Fibroblast of lung (primary cell): Measurements from ENCODE around the gene NSMCE4A.

ENCODE experiments used
- EZH2 ChIP-seq: IDR thresholded peaks from 2 replicates; pipeline ENCODE4 v1.5.1; 2012; ENCODE audit warnings: low read length, control low read depth, mild to moderate bottlenecking; ENCODE audit errors: missing control alignments
- TF ChIP-seq, protein P1 (sequence below), 2 donors: IDR thresholded peaks in 1 of 2; conservative IDR thresholded peaks in 1 of 2; 1 replicate in 1 of 2; 2 replicates in 1 of 2; pipeline ENCODE4 v1.5.1; 2011 to 2012; ENCODE audit warnings: low read length in 2 of 2, control low read depth in 1 of 2, inconsistent platforms in 1 of 2, low read depth in 1 of 2, mild to moderate bottlenecking in 1 of 2

- TF ChIP-seq, protein P1, sequence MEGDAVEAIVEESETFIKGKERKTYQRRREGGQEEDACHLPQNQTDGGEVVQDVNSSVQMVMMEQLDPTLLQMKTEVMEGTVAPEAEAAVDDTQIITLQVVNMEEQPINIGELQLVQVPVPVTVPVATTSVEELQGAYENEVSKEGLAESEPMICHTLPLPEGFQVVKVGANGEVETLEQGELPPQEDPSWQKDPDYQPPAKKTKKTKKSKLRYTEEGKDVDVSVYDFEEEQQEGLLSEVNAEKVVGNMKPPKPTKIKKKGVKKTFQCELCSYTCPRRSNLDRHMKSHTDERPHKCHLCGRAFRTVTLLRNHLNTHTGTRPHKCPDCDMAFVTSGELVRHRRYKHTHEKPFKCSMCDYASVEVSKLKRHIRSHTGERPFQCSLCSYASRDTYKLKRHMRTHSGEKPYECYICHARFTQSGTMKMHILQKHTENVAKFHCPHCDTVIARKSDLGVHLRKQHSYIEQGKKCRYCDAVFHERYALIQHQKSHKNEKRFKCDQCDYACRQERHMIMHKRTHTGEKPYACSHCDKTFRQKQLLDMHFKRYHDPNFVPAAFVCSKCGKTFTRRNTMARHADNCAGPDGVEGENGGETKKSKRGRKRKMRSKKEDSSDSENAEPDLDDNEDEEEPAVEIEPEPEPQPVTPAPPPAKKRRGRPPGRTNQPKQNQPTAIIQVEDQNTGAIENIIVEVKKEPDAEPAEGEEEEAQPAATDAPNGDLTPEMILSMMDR (conservative IDR thresholded peaks at IDR 0.05 in 1 of 2, IDR thresholded peaks at IDR 0.05 in 1 of 2; ENCODE audit: low read depth in 1 of 2, low read length in 2 of 2), result no peak
- no peak for TF ChIP-seq EZH2
Observed at GRCh38 chr10:121928528-121928884, 46.5 kb downstream of the NSMCE4A start.
